ENCODE measurements around the gene CENPL.

Gene CENPL

DNA sequence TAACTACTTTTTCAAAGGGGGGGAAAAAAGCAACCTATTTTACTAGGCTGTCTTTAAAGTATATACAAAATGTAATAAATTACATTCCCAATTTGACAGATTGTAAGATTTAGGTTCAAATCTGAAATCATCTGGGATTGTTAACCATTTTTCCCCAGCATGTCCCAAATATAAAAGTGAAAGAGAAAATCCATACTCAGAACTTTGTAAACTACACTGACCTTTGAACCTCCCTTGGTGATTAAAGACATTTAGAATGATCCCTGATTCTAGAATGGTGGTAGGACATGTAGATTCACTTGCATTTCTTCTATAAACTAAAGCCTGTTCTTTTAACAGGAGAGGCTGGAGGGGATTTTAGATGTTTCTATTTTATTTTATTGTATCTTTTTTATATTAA is 70.9 kb downstream of the CENPL start:
- no peak for DNase-seq

Data from NCI-H187 (cell line).